Measurements from ENCODE around the gene PIK3R5. TPM values are rescaled to one million over a fixed set of nuclear protein-coding genes. Genes with fewer than 3 reads are reported as not detected.
"Not testable (repeated sequence)": the region's sequence is repeated elsewhere in the genome, so short reads cannot be mapped to it uniquely, and the experiment has no call there.

Gene PIK3R5
- total and polyA plus RNA-seq, 5 experiments from 2014 or later: 20.0 to 104 (median 44.0) TPM

- H3K4me3 Mint-ChIP-seq: no peak overlapping the region
- peak in 1 of 10 donors; percentile 24 for DNase-seq
- peak overlapping the region in 4 of 10 donors; percentile 21 to 65 (median 40) for H3K27ac Mint-ChIP-seq
- ATAC-seq: no peak
- peaks cover 2 to 19% (median 10%) of the 10 kb centered on the region in 4 donors for H3K4me1 Mint-ChIP-seq
- no peaks in the 10 kb centered on the region for H3K9me3 Mint-ChIP-seq
- H3K27me3 Mint-ChIP-seq: no peaks in the 10 kb centered on the region
- peaks cover 0 to 64% (median 6%) of the 10 kb centered on the region in 3 donors for H3K36me3 Mint-ChIP-seq
- POLR2A ChIA-PET: interaction anchor here (0.6 to 0.9 kb wide), 2 partner anchors 10 to 200 kb away, joined by 3 read pairs; no protein-coding TSS in a partner anchor
Measured at GRCh38 chr17:8889458-8890210, 75.9 kb downstream of the PIK3R5 start.

GRCh38 chr17:8888704-8889302 is 76.7 kb downstream of the PIK3R5 start:
- Mint-ChIP-seq H3K36me3 (peaks cover 3 to 65% (median 10%) of the 10 kb centered on the region in 3 donors), H3K4me3 (no peak overlapping the region), H3K27me3 (no peaks in the 10 kb centered on the region), H3K4me1 (peaks cover 3 to 20% (median 10%) of the 10 kb centered on the region in 4 donors), H3K9me3 (no peaks in the 10 kb centered on the region), H3K27ac (peak overlapping the region in 6 of 10 donors; percentile 6 to 77 (median 48))
- POLR2A ChIA-PET: interaction anchor here (0.6 to 1.1 kb wide), 3 partner anchors 11 to 199 kb away, joined by 3 read pairs; no protein-coding TSS in a partner anchor
- DNase-seq (peak in 1 of 10 donors; percentile 28), ATAC-seq (no peak)

GRCh38 chr17:8887834-8888703 is 77.4 kb downstream of the PIK3R5 start:
- POLR2A ChIA-PET: interaction anchor here (1.1 kb wide), 1 partner anchor 97 kb away, joined by 3 read pairs; no protein-coding TSS in a partner anchor
- H3K4me1 Mint-ChIP-seq: peaks cover 8 to 22% (median 8%) of the 10 kb centered on the region in 4 donors
- no peak overlapping the region for H3K4me3 Mint-ChIP-seq

GRCh38 chr17:8887301-8887700 is 78.2 kb downstream of the PIK3R5 start:
- peaks cover 12 to 67% (median 18%) of the 10 kb centered on the region in 3 donors for H3K36me3 Mint-ChIP-seq
- DNase-seq (peak in 1 of 10 donors; percentile 41), ATAC-seq (no peak)
- H3K4me3 Mint-ChIP-seq: no peak overlapping the region
- peaks cover 5 to 23% (median 10%) of the 10 kb centered on the region in 4 donors for H3K4me1 Mint-ChIP-seq
- POLR2A ChIA-PET: interaction anchor here (0.6 kb wide), 1 partner anchor 147 kb away, joined by 3 read pairs; no protein-coding TSS in a partner anchor
- peak overlapping the region in 3 of 10 donors; percentile 52 to 85 (median 80) for H3K27ac Mint-ChIP-seq
- H3K27me3 Mint-ChIP-seq: no peaks in the 10 kb centered on the region
- no peaks in the 10 kb centered on the region for H3K9me3 Mint-ChIP-seq

More at GRCh38 chr17:8887834-8888703, 77.4 kb downstream of the PIK3R5 start:
- no peaks in the 10 kb centered on the region for H3K9me3 Mint-ChIP-seq
- H3K27me3 Mint-ChIP-seq: no peaks in the 10 kb centered on the region
- DNase-seq (peak in 1 of 10 donors; percentile 53), ATAC-seq (no peak)
- peaks cover 7 to 67% (median 15%) of the 10 kb centered on the region in 3 donors for H3K36me3 Mint-ChIP-seq
- H3K27ac Mint-ChIP-seq: peak overlapping the region in 2 of 10 donors; percentile 73 to 85

GRCh38 chr17:8885967-8886684 is 79.4 kb downstream of the PIK3R5 start:
- DNase-seq (peak in 1 of 10 donors; percentile 34), ATAC-seq (no peak)
- H3K36me3 Mint-ChIP-seq: peaks cover 13 to 66% (median 24%) of the 10 kb centered on the region in 3 donors
- H3K9me3 Mint-ChIP-seq: no peaks in the 10 kb centered on the region
- no peaks in the 10 kb centered on the region for H3K27me3 Mint-ChIP-seq
- H3K4me3 Mint-ChIP-seq: peak overlapping the region in 3 of 10 donors; percentile 8 to 76 (median 15)
- peaks cover 0 to 22% (median 9%) of the 10 kb centered on the region in 4 donors for H3K4me1 Mint-ChIP-seq
- H3K27ac Mint-ChIP-seq: peak overlapping the region in 9 of 10 donors; percentile 25 to 87 (median 68)
- POLR2A ChIA-PET: interaction anchor here (0.6 kb wide), 1 partner anchor 1421 kb away, joined by 3 read pairs; no protein-coding TSS in a partner anchor

- ATAC-seq (peak; percentile 60 to 80), DNase-seq (peak; percentile 23 to 78 (median 60))
- not testable (repeated sequence) for H3K9me3 Mint-ChIP-seq, H3K27me3 Mint-ChIP-seq, H3K4me3 Mint-ChIP-seq
- peaks cover 0 to 22% (median 9%) of the 10 kb centered on the region in 4 donors for H3K4me1 Mint-ChIP-seq
- POLR2A ChIA-PET: interaction anchor here (0.6 kb wide), 1 partner anchor 1421 kb away, joined by 3 read pairs; no protein-coding TSS in a partner anchor
- H3K36me3 Mint-ChIP-seq: peaks cover 13 to 70% (median 26%) of the 10 kb centered on the region in 3 donors
- H3K27ac Mint-ChIP-seq: peak overlapping the region in 3 of 10 donors; percentile 48 to 87 (median 70)
Measured at GRCh38 chr17:8885163-8885966, 80.1 kb downstream of the PIK3R5 start.

- Mint-ChIP-seq H3K4me3 (no peak overlapping the region), H3K36me3 (peaks cover 13 to 73% (median 27%) of the 10 kb centered on the region in 3 donors), H3K27me3 (no peaks in the 10 kb centered on the region), H3K4me1 (peaks cover 0 to 22% (median 10%) of the 10 kb centered on the region in 4 donors), H3K9me3 (no peaks in the 10 kb centered on the region), H3K27ac (peak overlapping the region in 6 of 10 donors; percentile 10 to 91 (median 74))
- POLR2A ChIA-PET: no interaction called here
- ATAC-seq: no peak
- DNase-seq: no peak
Measured at GRCh38 chr17:8884336-8884990, 81.0 kb downstream of the PIK3R5 start.

GRCh38 chr17:8883353-8883752 is 82.2 kb downstream of the PIK3R5 start:
- H3K27ac Mint-ChIP-seq: peak overlapping the region in 6 of 10 donors; percentile 6 to 91 (median 53)
- peaks cover 0 to 22% (median 10%) of the 10 kb centered on the region in 4 donors for H3K4me1 Mint-ChIP-seq
- DNase-seq (no peak), ATAC-seq (no peak)
- H3K9me3 Mint-ChIP-seq: no peaks in the 10 kb centered on the region
- peaks cover 13 to 76% (median 36%) of the 10 kb centered on the region in 3 donors for H3K36me3 Mint-ChIP-seq
- POLR2A ChIA-PET: no interaction called here
- no peak overlapping the region for H3K4me3 Mint-ChIP-seq
- H3K27me3 Mint-ChIP-seq: no peaks in the 10 kb centered on the region

GRCh38 chr17:8881606-8882005 is 83.9 kb downstream of the PIK3R5 start:
- Mint-ChIP-seq H3K4me3 (no peak overlapping the region), H3K27me3 (no peaks in the 10 kb centered on the region), H3K36me3 (peaks cover 13 to 77% (median 43%) of the 10 kb centered on the region in 3 donors), H3K4me1 (peaks cover 0 to 22% (median 12%) of the 10 kb centered on the region in 4 donors), H3K9me3 (no peaks in the 10 kb centered on the region), H3K27ac (peak overlapping the region in 6 of 10 donors; percentile 36 to 89 (median 65))
- POLR2A ChIA-PET: no interaction called here
- ATAC-seq (no peak), DNase-seq (no peak)

- Mint-ChIP-seq H3K9me3 (no peaks in the 10 kb centered on the region), H3K27ac (peak overlapping the region in 5 of 10 donors; percentile 22 to 56 (median 25)), H3K4me3 (no peak overlapping the region), H3K4me1 (peaks cover 0 to 16% (median 11%) of the 10 kb centered on the region in 4 donors), H3K36me3 (peaks cover 13 to 71% (median 40%) of the 10 kb centered on the region in 3 donors), H3K27me3 (no peaks in the 10 kb centered on the region)
- POLR2A ChIA-PET: no interaction called here
- DNase-seq: no peak
- ATAC-seq: no peak
Measured at GRCh38 chr17:8880466-8880865, 85.0 kb downstream of the PIK3R5 start.
